Chondrocyte (in vitro differentiated cells): ENCODE results near the gene KCNQ5. TPM values are rescaled to one million over a fixed set of nuclear protein-coding genes. Genes with fewer than 3 reads are reported as not detected.

Source experiments
- DNase-seq: peaks from one replicate; pipeline ENCODE4 v3.0.0; 2021; ENCODE audit warnings: mixed read lengths, low spot score
- H3K27ac Mint-ChIP-seq: one replicate; pipeline ENCODE4 v1.8.0; 2021; ENCODE audit warnings: mild to moderate bottlenecking, moderate library complexity, mixed read lengths; ENCODE audit not compliant: unreplicated experiment
- H3K27me3 Mint-ChIP-seq: 2 replicates; pipeline ENCODE4 v1.8.0; 2021; ENCODE audit warnings: low read depth, mixed read lengths
- H3K36me3 Mint-ChIP-seq: 2 replicates; pipeline ENCODE4 v1.8.0; 2021; ENCODE audit warnings: low read depth, mixed read lengths
- H3K4me1 Mint-ChIP-seq: 2 replicates; pipeline ENCODE4 v1.8.0; 2021; ENCODE audit warnings: low read depth, mild to moderate bottlenecking, mixed read lengths
- H3K4me3 Mint-ChIP-seq: one replicate; pipeline ENCODE4 v1.8.0; 2021; ENCODE audit warnings: mild to moderate bottlenecking, moderate library complexity, mixed read lengths; ENCODE audit not compliant: unreplicated experiment
- H3K9me3 Mint-ChIP-seq: 2 replicates; pipeline ENCODE4 v1.8.0; 2021; ENCODE audit warnings: low read depth, mixed read lengths
- CTCF ChIP-seq: fragments of 200-600 bp; sonication (generic); IDR thresholded peaks from 2 replicates; pipeline ENCODE4 v1.5.0; 2021; ENCODE audit warnings: antibody characterized with exemption, mild to moderate bottlenecking, moderate library complexity
- total RNA-seq: library from RNA; stranded (reverse); gene quantifications from 3 replicates; pipeline ENCODE4 v1.2.1, GENCODE V29; 2021

KCNQ5 gene
- total RNA-seq, 1 donor from 2014 or later = 4.1 TPM

DNA sequence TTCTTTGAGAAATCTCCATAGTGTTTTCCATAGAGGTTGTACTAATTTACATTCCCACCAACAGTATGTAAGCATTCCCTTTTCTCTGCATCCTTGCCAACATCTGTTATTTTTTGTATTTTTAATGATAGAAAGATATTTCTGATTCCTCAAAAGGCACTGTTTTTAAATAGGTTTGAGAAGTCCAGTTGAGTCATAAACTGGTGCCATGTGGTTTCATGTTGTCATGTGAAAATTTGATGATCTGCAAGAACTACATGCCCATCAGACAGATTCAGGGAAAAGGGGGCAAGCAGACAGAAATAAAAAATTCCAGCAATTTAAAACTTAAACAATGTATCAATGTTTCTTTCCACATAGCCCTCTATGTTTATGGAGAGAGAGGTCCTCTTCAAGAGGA is 227.5 kb downstream of the KCNQ5 start:
- Mint-ChIP-seq H3K27me3 (no peaks in the 10 kb centered on the region), H3K9me3 (no peaks in the 10 kb centered on the region), H3K27ac (no peak overlapping the region), H3K36me3 (no peaks in the 10 kb centered on the region), H3K4me3 (no peak overlapping the region), H3K4me1 (peaks cover 27% of the 10 kb centered on the region)
- DNase-seq = no peak
- TF ChIP-seq CTCF = no peak

DNA sequence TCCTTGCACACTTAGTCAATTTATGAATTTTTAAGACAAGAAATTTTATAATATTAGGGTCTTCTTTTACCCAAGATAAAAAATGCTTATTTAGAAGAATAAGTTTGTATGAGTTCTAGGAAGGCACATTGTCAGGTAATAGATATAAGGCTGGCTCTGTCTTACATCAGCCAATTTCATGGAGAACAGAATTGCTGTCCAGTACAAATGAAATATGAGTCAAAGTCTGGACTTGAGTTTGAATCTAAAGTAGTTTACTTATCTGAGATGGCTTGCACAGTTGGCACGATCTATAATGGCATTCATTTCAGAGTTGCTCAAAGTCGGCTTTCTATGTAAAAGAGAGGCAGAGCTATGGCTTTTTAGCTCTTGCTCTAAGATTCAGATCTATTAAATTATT is 228.2 kb downstream of the KCNQ5 start:
- peaks cover 27% of the 10 kb centered on the region for H3K4me1 Mint-ChIP-seq
- H3K4me3 Mint-ChIP-seq = no peak overlapping the region
- H3K27ac Mint-ChIP-seq = no peak overlapping the region

DNA sequence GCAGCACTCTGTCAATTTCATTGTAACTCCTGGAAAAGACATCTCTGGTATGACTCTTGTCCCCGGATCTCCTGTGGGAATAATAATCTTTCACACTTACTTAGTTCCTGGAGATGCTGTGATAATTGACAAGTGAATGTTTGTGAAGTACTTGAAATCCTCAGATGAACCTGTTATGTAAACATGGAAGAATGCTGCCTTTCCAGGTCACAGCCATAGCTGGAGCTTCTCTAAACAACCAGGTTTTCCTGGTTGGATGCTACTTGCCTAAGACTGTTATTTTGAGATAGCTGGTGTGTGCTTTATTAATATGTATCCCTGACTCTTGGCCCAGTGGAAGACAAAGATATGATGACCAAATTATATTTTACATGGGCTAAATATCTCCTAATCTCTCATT is 228.6 kb downstream of the KCNQ5 start:
- H3K27ac Mint-ChIP-seq = no peak overlapping the region
- H3K27me3 Mint-ChIP-seq = no peaks in the 10 kb centered on the region
- no peak overlapping the region for H3K4me3 Mint-ChIP-seq
- no peaks in the 10 kb centered on the region for H3K36me3 Mint-ChIP-seq
- no peak for DNase-seq
- TF ChIP-seq CTCF = no peak
- peaks cover 29% of the 10 kb centered on the region for H3K4me1 Mint-ChIP-seq
- H3K9me3 Mint-ChIP-seq = no peaks in the 10 kb centered on the region

More for the DNA sequence above, 228.2 kb downstream of the KCNQ5 start:
- Mint-ChIP-seq H3K9me3 (no peaks in the 10 kb centered on the region), H3K27me3 (no peaks in the 10 kb centered on the region), H3K36me3 (no peaks in the 10 kb centered on the region)
- no peak for TF ChIP-seq CTCF
- no peak for DNase-seq

GRCh38 chr6:72855471-72855870 is 233.6 kb downstream of the KCNQ5 start:
- H3K36me3 Mint-ChIP-seq = no peaks in the 10 kb centered on the region
- H3K4me1 Mint-ChIP-seq = peaks cover 27% of the 10 kb centered on the region
- DNase-seq = no peak
- H3K27ac Mint-ChIP-seq = no peak overlapping the region
- no peaks in the 10 kb centered on the region for H3K9me3 Mint-ChIP-seq
- no peaks in the 10 kb centered on the region for H3K27me3 Mint-ChIP-seq
- TF ChIP-seq CTCF = no peak
- no peak overlapping the region for H3K4me3 Mint-ChIP-seq

- DNase-seq = no peak
- no peak overlapping the region for H3K4me3 Mint-ChIP-seq
- no peaks in the 10 kb centered on the region for H3K9me3 Mint-ChIP-seq
- no peaks in the 10 kb centered on the region for H3K36me3 Mint-ChIP-seq
- no peak for TF ChIP-seq CTCF
- H3K27me3 Mint-ChIP-seq = no peaks in the 10 kb centered on the region
- peaks cover 36% of the 10 kb centered on the region for H3K4me1 Mint-ChIP-seq
- no peak overlapping the region for H3K27ac Mint-ChIP-seq
Observed at GRCh38 chr6:72856801-72857200, 234.9 kb downstream of the KCNQ5 start.
